Testis (tissue), 2 donors: ENCODE data around the gene STEAP1.

ENCODE experiments used
- POLR2A ChIP-seq: fragments of 450-650 bp; IDR thresholded peaks from one replicate; pipeline ENCODE4 v1.6.1; 2017; ENCODE audit warnings: antibody characterized with exemption, mild to moderate bottlenecking, moderate library complexity
- TF ChIP-seq, protein P1 (sequence below), 3 experiments: fragments of 450-650 bp in 2 of 3; fragments of 200-600 bp in 1 of 3; sonication (generic) in 1 of 3; IDR thresholded peaks; one replicate each; pipeline ENCODE4 v1.5.1; 2016 to 2019; ENCODE audit warnings: antibody characterized with exemption in 3 of 3, mild to moderate bottlenecking in 2 of 3, moderate library complexity in 1 of 3

DNA sequence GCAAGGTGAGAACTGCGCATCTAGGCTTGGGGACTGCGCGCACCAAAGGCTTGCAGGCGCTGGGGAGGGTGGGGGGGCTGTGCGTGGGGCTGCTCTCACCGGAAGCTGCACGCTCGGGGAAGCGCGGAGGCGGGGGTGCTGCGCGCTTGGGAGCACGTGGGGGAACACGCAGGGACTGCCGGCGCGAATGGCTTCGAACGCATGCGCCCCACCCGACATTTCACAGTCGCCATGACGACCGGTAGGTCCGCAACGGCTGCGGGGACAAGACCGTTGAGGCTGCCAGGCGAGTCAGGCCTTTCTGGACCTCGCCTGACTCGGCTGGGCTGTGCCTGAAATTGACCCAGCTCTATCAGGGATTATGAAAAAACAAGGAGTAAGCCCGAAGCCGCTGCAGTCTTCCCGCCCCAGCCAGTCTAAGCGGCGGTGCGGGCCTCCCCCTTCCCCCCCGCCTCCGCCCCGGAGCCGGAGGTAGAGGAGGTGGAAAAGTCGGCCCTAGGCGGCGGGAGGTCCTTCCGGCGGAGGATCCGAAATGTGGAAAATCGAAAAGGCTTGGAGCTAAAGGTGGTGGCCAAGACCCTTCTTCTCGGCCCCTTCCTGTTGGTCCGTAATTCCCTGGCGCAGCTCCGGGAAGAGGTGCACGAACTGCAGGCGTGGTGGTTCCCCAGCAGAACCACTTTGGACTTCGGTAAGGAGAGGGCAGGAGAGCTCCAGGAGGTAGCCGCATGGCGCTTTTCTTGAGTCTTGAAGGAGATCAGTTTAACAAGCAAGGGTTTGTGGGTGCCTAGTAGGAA lies 34.9 kb upstream of the STEAP1 start:
- TF ChIP-seq, protein P1, sequence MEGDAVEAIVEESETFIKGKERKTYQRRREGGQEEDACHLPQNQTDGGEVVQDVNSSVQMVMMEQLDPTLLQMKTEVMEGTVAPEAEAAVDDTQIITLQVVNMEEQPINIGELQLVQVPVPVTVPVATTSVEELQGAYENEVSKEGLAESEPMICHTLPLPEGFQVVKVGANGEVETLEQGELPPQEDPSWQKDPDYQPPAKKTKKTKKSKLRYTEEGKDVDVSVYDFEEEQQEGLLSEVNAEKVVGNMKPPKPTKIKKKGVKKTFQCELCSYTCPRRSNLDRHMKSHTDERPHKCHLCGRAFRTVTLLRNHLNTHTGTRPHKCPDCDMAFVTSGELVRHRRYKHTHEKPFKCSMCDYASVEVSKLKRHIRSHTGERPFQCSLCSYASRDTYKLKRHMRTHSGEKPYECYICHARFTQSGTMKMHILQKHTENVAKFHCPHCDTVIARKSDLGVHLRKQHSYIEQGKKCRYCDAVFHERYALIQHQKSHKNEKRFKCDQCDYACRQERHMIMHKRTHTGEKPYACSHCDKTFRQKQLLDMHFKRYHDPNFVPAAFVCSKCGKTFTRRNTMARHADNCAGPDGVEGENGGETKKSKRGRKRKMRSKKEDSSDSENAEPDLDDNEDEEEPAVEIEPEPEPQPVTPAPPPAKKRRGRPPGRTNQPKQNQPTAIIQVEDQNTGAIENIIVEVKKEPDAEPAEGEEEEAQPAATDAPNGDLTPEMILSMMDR (IDR thresholded peaks at IDR 0.05), result no peak
- TF ChIP-seq POLR2A, result no peak
